GM23248 (cell line): ENCODE results near the gene GMPPA. TPM values are rescaled to one million over a fixed set of nuclear protein-coding genes. Genes with fewer than 3 reads are reported as not detected.

ENCODE experiments used
- DNase-seq: peaks from one replicate; pipeline ENCODE4 v3.0.0-alpha.2; 2015
- H2AFZ ChIP-seq: fragments of 200-600 bp; sonication (generic); 2 replicates; pipeline ENCODE4 v1.6.1; 2016; ENCODE audit warnings: antibody characterized with exemption
- H3F3A ChIP-seq: fragments of 200-600 bp; sonication (generic); 2 replicates; pipeline ENCODE4 v1.6.1; 2016; ENCODE audit warnings: mild to moderate bottlenecking, antibody characterized with exemption, mixed run types; ENCODE audit not compliant: insufficient read depth
- H3K27ac ChIP-seq: fragments of 200-600 bp; sonication (generic); 2 replicates; pipeline ENCODE4 v1.5.1; 2016; ENCODE audit warnings: mild to moderate bottlenecking
- H3K27me3 ChIP-seq: fragments of 200-600 bp; sonication (generic); replicated peaks from 2 replicates; pipeline ENCODE4 v1.6.1; 2016; ENCODE audit warnings: mild to moderate bottlenecking; ENCODE audit not compliant: insufficient read depth
- H3K36me3 ChIP-seq: fragments of 200-600 bp; sonication (generic); 2 replicates; pipeline ENCODE4 v1.6.1; 2016; ENCODE audit warnings: low read depth, mild to moderate bottlenecking
- H3K4me1 ChIP-seq: fragments of 200-600 bp; sonication (generic); 2 replicates; pipeline ENCODE4 v1.6.1; 2016; ENCODE audit warnings: mild to moderate bottlenecking; ENCODE audit not compliant: insufficient read depth
- H3K4me2 ChIP-seq: fragments of 200-600 bp; sonication (generic); one replicate; pipeline ENCODE4 v1.6.1; 2016; ENCODE audit warnings: mild to moderate bottlenecking; ENCODE audit not compliant: unreplicated experiment
- H3K4me3 ChIP-seq: fragments of 200-600 bp; sonication (generic); 2 replicates; pipeline ENCODE4 v1.5.1; 2016; ENCODE audit warnings: mild to moderate bottlenecking
- H3K79me2 ChIP-seq: fragments of 200-600 bp; sonication (generic); 2 replicates; pipeline ENCODE4 v1.6.1; 2016; ENCODE audit warnings: mild to moderate bottlenecking; ENCODE audit not compliant: insufficient read depth
- H3K9ac ChIP-seq: fragments of 200-600 bp; sonication (generic); 2 replicates; pipeline ENCODE4 v1.6.1; 2016; ENCODE audit warnings: mild to moderate bottlenecking
- H3K9me2 ChIP-seq: fragments of 200-600 bp; sonication (generic); 2 replicates; pipeline ENCODE4 v1.6.1; 2016; ENCODE audit warnings: mixed run types, mild to moderate bottlenecking, moderate library complexity; ENCODE audit not compliant: insufficient read depth
- H3K9me3 ChIP-seq: fragments of 200-600 bp; sonication (generic); one replicate; pipeline ENCODE4 v1.6.1; 2017; ENCODE audit warnings: low read depth
- H4K20me1 ChIP-seq: fragments of 200-600 bp; sonication (generic); 2 replicates; pipeline ENCODE4 v1.6.0; 2016; ENCODE audit not compliant: insufficient read depth
- EZH2 ChIP-seq: fragments of 200-600 bp; sonication (generic); IDR thresholded peaks from 2 replicates; pipeline ENCODE4 v1.6.1; 2018; ENCODE audit warnings: antibody characterized with exemption, mild to moderate bottlenecking; ENCODE audit not compliant: insufficient read depth, poor library complexity, severe bottlenecking
- EZH2phosphoT487 ChIP-seq: fragments of 200-600 bp; sonication (generic); IDR thresholded peaks from 2 replicates; pipeline ENCODE4 v1.6.1; 2018; ENCODE audit warnings: antibody characterized with exemption, moderate library complexity, mild to moderate bottlenecking, low read depth; ENCODE audit not compliant: insufficient read depth
- WGBS, 2 experiments: methylation state at CpG; one replicate each; pipeline ENCODE4 v1.1.6; 2015 to 2017; ENCODE audit warnings: low lambda C conversion rate in 2 of 2, low coverage in 1 of 2; ENCODE audit errors: missing lambda C conversion rate in 2 of 2; 5-methylcytosine and 5-hydroxymethylcytosine counted together
- in situ Hi-C: fragments of 300-500 bp; cut with MboI; formaldehyde crosslinking; loops from 2 replicates; pipeline ENCODE4 v1.15.0; 2020
- polyA plus RNA-seq: library from polyadenylated mRNA; unstranded; fragments of >200 nt; fragmentation: Nextera tagmentation; extraction: Ambion mirVana; gene quantifications from 2 replicates; pipeline ENCODE4 v1.2.1, GENCODE V29; 2016
- total RNA-seq: library from RNA; depleted of rRNA; stranded (reverse); fragments of >200 nt; shearing (Covaris generic); gene quantifications from 2 replicates; pipeline ENCODE4 v1.2.3, GENCODE V29; 2014

GMPPA gene
- total and polyA plus RNA-seq, 2 experiments from 2014 or later: 60.6 to 65.6 TPM

- no peak overlapping the region for H3K9ac ChIP-seq
- H3K79me2 ChIP-seq: no peaks in the 10 kb centered on the region; the same call in 1 of the 2 replicates
- 92 to 93% methylated on average over 7 to 14 of the region's 14 CpGs for WGBS, 2 experiments
- H3F3A ChIP-seq: 0 out of 2 replicates have a peak, but pooled peaks cover 6% of the 10 kb centered on the region
- H3K36me3 ChIP-seq: no peaks in the 10 kb centered on the region; the same call in 1 of the 2 replicates
- in situ Hi-C loops: no loop called here
- no peak overlapping the region for H3K4me2 ChIP-seq
- TF ChIP-seq EZH2phosphoT487 (no peak), EZH2 (no peak)
- H3K27ac ChIP-seq: no peak overlapping the region
- H3K4me1 ChIP-seq: peaks cover 18% of the 10 kb centered on the region
- no peaks in the 10 kb centered on the region for H4K20me1 ChIP-seq
- no peaks in the 10 kb centered on the region for H3K9me3 ChIP-seq
- DNase-seq: no peak
- H2AFZ ChIP-seq: no peak overlapping the region
- H3K9me2 ChIP-seq: no peaks in the 10 kb centered on the region
- no peaks in the 10 kb centered on the region for H3K27me3 ChIP-seq
- no peak overlapping the region for H3K4me3 ChIP-seq
These were observed 37.0 kb upstream of the GMPPA start for GRCh38 chr2:219461669-219462068.

GRCh38 chr2:219462349-219462748, 36.3 kb upstream of the GMPPA start:
- no peaks in the 10 kb centered on the region for H4K20me1 ChIP-seq
- no peak overlapping the region for H2AFZ ChIP-seq
- H3K27me3 ChIP-seq: no peaks in the 10 kb centered on the region
- no peak overlapping the region for H3K4me3 ChIP-seq
- H3F3A ChIP-seq: 0 out of 2 replicates have a peak, but pooled peaks cover 6% of the 10 kb centered on the region
- in situ Hi-C loops: no loop called here
- no peaks in the 10 kb centered on the region; the same call in 1 of the 2 replicates for H3K36me3 ChIP-seq
- no peaks in the 10 kb centered on the region; the same call in 1 of the 2 replicates for H3K79me2 ChIP-seq
- H3K27ac ChIP-seq: no peak overlapping the region
- H3K9ac ChIP-seq: no peak overlapping the region
- no peaks in the 10 kb centered on the region for H3K9me3 ChIP-seq
- TF ChIP-seq EZH2phosphoT487: no peak
- TF ChIP-seq EZH2: no peak
- H3K9me2 ChIP-seq: no peaks in the 10 kb centered on the region
- WGBS, 2 experiments: 85 to 86% methylated on average over 9 of the region's 9 CpGs
- peaks cover 18% of the 10 kb centered on the region for H3K4me1 ChIP-seq
- no peak for DNase-seq
- no peak overlapping the region for H3K4me2 ChIP-seq

- 90 to 91% methylated on average over 21 of the region's 21 CpGs for WGBS, 2 experiments
- H3K9ac ChIP-seq: no peak overlapping the region
- no peak overlapping the region for H3K4me3 ChIP-seq
- no peak for DNase-seq
- in situ Hi-C loops: no loop called here
- H3K79me2 ChIP-seq: no peaks in the 10 kb centered on the region; the same call in 1 of the 2 replicates
- no peaks in the 10 kb centered on the region for H3K27me3 ChIP-seq
- H3K36me3 ChIP-seq: no peaks in the 10 kb centered on the region; the same call in 1 of the 2 replicates
- H3K9me2 ChIP-seq: no peaks in the 10 kb centered on the region
- no peak overlapping the region for H3K4me2 ChIP-seq
- no peak overlapping the region for H2AFZ ChIP-seq
- H3K4me1 ChIP-seq: peaks cover 19% of the 10 kb centered on the region
- no peak overlapping the region for H3K27ac ChIP-seq
- no peaks in the 10 kb centered on the region for H4K20me1 ChIP-seq
- no peaks in the 10 kb centered on the region for H3K9me3 ChIP-seq
- no peaks in the 10 kb centered on the region for H3F3A ChIP-seq
- TF ChIP-seq EZH2 (no peak), EZH2phosphoT487 (no peak)
These were observed 34.2 kb upstream of the GMPPA start for GRCh38 chr2:219464286-219465032.

GRCh38 chr2:219465659-219466561, 32.8 kb upstream of the GMPPA start:
- H3K9me2 ChIP-seq: no peaks in the 10 kb centered on the region
- no peak overlapping the region for H2AFZ ChIP-seq
- no peaks in the 10 kb centered on the region for H3F3A ChIP-seq
- no peak overlapping the region for H3K4me3 ChIP-seq
- in situ Hi-C loops: no loop called here
- WGBS, 2 experiments: 88 to 93% methylated on average over 25 to 47 of the region's 47 CpGs
- no peak for DNase-seq
- H3K27me3 ChIP-seq: no peaks in the 10 kb centered on the region
- no peak for TF ChIP-seq EZH2
- TF ChIP-seq EZH2phosphoT487: no peak
- no peak overlapping the region for H3K9ac ChIP-seq
- H3K27ac ChIP-seq: no peak overlapping the region
- no peak overlapping the region for H3K4me2 ChIP-seq
- H4K20me1 ChIP-seq: no peaks in the 10 kb centered on the region
- H3K9me3 ChIP-seq: no peaks in the 10 kb centered on the region
- no peaks in the 10 kb centered on the region for H3K79me2 ChIP-seq
- peaks cover 8% of the 10 kb centered on the region for H3K4me1 ChIP-seq
- no peaks in the 10 kb centered on the region; the same call in 1 of the 2 replicates for H3K36me3 ChIP-seq
